Measurements from ENCODE around the gene DGKG.

Gene DGKG

GRCh38 chr3:186305286-186305685, 56.7 kb downstream of the DGKG start:
- Histone ChIP-seq H3K4me1 (ENCODE audit: control insufficient read depth in 2 of 2, insufficient read depth in 2 of 2, low read length in 2 of 2) (no peaks in the 10 kb centered on the region), H3K27ac (ENCODE audit: low read depth in 2 of 2, low read length in 2 of 2) (no peak overlapping the region), H3K4me3 (ENCODE audit: low read length in 2 of 2) (no peak overlapping the region), H3K36me3 (ENCODE audit: control insufficient read depth in 2 of 2, insufficient read depth in 2 of 2, low read length in 2 of 2) (no peaks in the 10 kb centered on the region), H3K9ac (ENCODE audit: low read depth in 1 of 2, low read length in 2 of 2) (no peak overlapping the region), H3K27me3 (ENCODE audit: control insufficient read depth in 2 of 2, insufficient read depth in 2 of 2, low read length in 2 of 2) (peaks cover 0 to 9% of the 10 kb centered on the region in 2 donors), H3K9me3 (ENCODE audit: control insufficient read depth in 2 of 2, low read length in 2 of 2) (no peaks in the 10 kb centered on the region)

- Histone ChIP-seq H3K9ac (ENCODE audit: low read depth in 1 of 2, low read length in 2 of 2) (no peak overlapping the region), H3K4me3 (ENCODE audit: low read length in 2 of 2) (no peak overlapping the region), H3K27ac (ENCODE audit: low read depth in 2 of 2, low read length in 2 of 2) (no peak overlapping the region), H3K36me3 (ENCODE audit: control insufficient read depth in 2 of 2, insufficient read depth in 2 of 2, low read length in 2 of 2) (no peaks in the 10 kb centered on the region), H3K9me3 (ENCODE audit: control insufficient read depth in 2 of 2, low read length in 2 of 2) (no peaks in the 10 kb centered on the region), H3K27me3 (ENCODE audit: control insufficient read depth in 2 of 2, insufficient read depth in 2 of 2, low read length in 2 of 2) (peaks cover 0 to 9% of the 10 kb centered on the region in 2 donors), H3K4me1 (ENCODE audit: control insufficient read depth in 2 of 2, insufficient read depth in 2 of 2, low read length in 2 of 2) (no peaks in the 10 kb centered on the region)
These were observed 58.1 kb downstream of the DGKG start for GRCh38 chr3:186303965-186304364.

- Histone ChIP-seq H3K36me3 (ENCODE audit: control insufficient read depth in 2 of 2, insufficient read depth in 2 of 2, low read length in 2 of 2) (no peaks in the 10 kb centered on the region), H3K4me3 (ENCODE audit: low read length in 2 of 2) (no peak overlapping the region), H3K4me1 (ENCODE audit: control insufficient read depth in 2 of 2, insufficient read depth in 2 of 2, low read length in 2 of 2) (no peaks in the 10 kb centered on the region), H3K9me3 (ENCODE audit: control insufficient read depth in 2 of 2, low read length in 2 of 2) (no peaks in the 10 kb centered on the region), H3K9ac (ENCODE audit: low read depth in 1 of 2, low read length in 2 of 2) (no peak overlapping the region), H3K27ac (ENCODE audit: low read depth in 2 of 2, low read length in 2 of 2) (no peak overlapping the region), H3K27me3 (ENCODE audit: control insufficient read depth in 2 of 2, insufficient read depth in 2 of 2, low read length in 2 of 2) (peaks cover 0 to 9% of the 10 kb centered on the region in 2 donors)
These were observed 62.7 kb downstream of the DGKG start for GRCh38 chr3:186299327-186299726.

- no peaks in the 10 kb centered on the region for H3K9me3 ChIP-seq (ENCODE audit: control insufficient read depth in 2 of 2, low read length in 2 of 2)
- H3K4me3 ChIP-seq (ENCODE audit: low read length in 2 of 2), result no peak overlapping the region
- H3K27me3 ChIP-seq (ENCODE audit: control insufficient read depth in 2 of 2, insufficient read depth in 2 of 2, low read length in 2 of 2), result peaks cover 0 to 9% of the 10 kb centered on the region in 2 donors
- no peak overlapping the region for H3K27ac ChIP-seq (ENCODE audit: low read depth in 2 of 2, low read length in 2 of 2)
- no peaks in the 10 kb centered on the region for H3K36me3 ChIP-seq (ENCODE audit: control insufficient read depth in 2 of 2, insufficient read depth in 2 of 2, low read length in 2 of 2)
- no peak overlapping the region for H3K9ac ChIP-seq (ENCODE audit: low read depth in 1 of 2, low read length in 2 of 2)
- no peaks in the 10 kb centered on the region for H3K4me1 ChIP-seq (ENCODE audit: control insufficient read depth in 2 of 2, insufficient read depth in 2 of 2, low read length in 2 of 2)
These were observed 63.2 kb downstream of the DGKG start for GRCh38 chr3:186298876-186299275.

GRCh38 chr3:186290796-186291195, 71.2 kb downstream of the DGKG start:
- H3K9me3 ChIP-seq (ENCODE audit: control insufficient read depth in 2 of 2, low read length in 2 of 2), result no peaks in the 10 kb centered on the region
- H3K27me3 ChIP-seq (ENCODE audit: control insufficient read depth in 2 of 2, insufficient read depth in 2 of 2, low read length in 2 of 2), result no peaks in the 10 kb centered on the region
- no peaks in the 10 kb centered on the region for H3K36me3 ChIP-seq (ENCODE audit: control insufficient read depth in 2 of 2, insufficient read depth in 2 of 2, low read length in 2 of 2)
- H3K27ac ChIP-seq (ENCODE audit: low read depth in 2 of 2, low read length in 2 of 2), result no peak overlapping the region
- no peaks in the 10 kb centered on the region for H3K4me1 ChIP-seq (ENCODE audit: control insufficient read depth in 2 of 2, insufficient read depth in 2 of 2, low read length in 2 of 2)
- H3K4me3 ChIP-seq (ENCODE audit: low read length in 2 of 2), result no peak overlapping the region
- H3K9ac ChIP-seq (ENCODE audit: low read depth in 1 of 2, low read length in 2 of 2), result no peak overlapping the region

GRCh38 chr3:186287711-186288110, 74.3 kb downstream of the DGKG start:
- H3K9me3 ChIP-seq (ENCODE audit: control insufficient read depth in 2 of 2, low read length in 2 of 2), result no peaks in the 10 kb centered on the region
- no peaks in the 10 kb centered on the region for H3K4me1 ChIP-seq (ENCODE audit: control insufficient read depth in 2 of 2, insufficient read depth in 2 of 2, low read length in 2 of 2)
- H3K9ac ChIP-seq (ENCODE audit: low read depth in 1 of 2, low read length in 2 of 2), result no peak overlapping the region
- H3K36me3 ChIP-seq (ENCODE audit: control insufficient read depth in 2 of 2, insufficient read depth in 2 of 2, low read length in 2 of 2), result no peaks in the 10 kb centered on the region
- H3K27ac ChIP-seq (ENCODE audit: low read depth in 2 of 2, low read length in 2 of 2), result no peak overlapping the region
- H3K4me3 ChIP-seq (ENCODE audit: low read length in 2 of 2), result no peak overlapping the region
- no peaks in the 10 kb centered on the region for H3K27me3 ChIP-seq (ENCODE audit: control insufficient read depth in 2 of 2, insufficient read depth in 2 of 2, low read length in 2 of 2)

GRCh38 chr3:186286114-186286513, 75.9 kb downstream of the DGKG start:
- no peaks in the 10 kb centered on the region for H3K36me3 ChIP-seq (ENCODE audit: control insufficient read depth in 2 of 2, insufficient read depth in 2 of 2, low read length in 2 of 2)
- no peak overlapping the region for H3K9ac ChIP-seq (ENCODE audit: low read depth in 1 of 2, low read length in 2 of 2)
- H3K27me3 ChIP-seq (ENCODE audit: control insufficient read depth in 2 of 2, insufficient read depth in 2 of 2, low read length in 2 of 2), result no peaks in the 10 kb centered on the region
- H3K4me3 ChIP-seq (ENCODE audit: low read length in 2 of 2), result no peak overlapping the region
- no peaks in the 10 kb centered on the region for H3K4me1 ChIP-seq (ENCODE audit: control insufficient read depth in 2 of 2, insufficient read depth in 2 of 2, low read length in 2 of 2)
- H3K9me3 ChIP-seq (ENCODE audit: control insufficient read depth in 2 of 2, low read length in 2 of 2), result no peaks in the 10 kb centered on the region
- no peak overlapping the region for H3K27ac ChIP-seq (ENCODE audit: low read depth in 2 of 2, low read length in 2 of 2)

GRCh38 chr3:186284661-186285060, 77.4 kb downstream of the DGKG start:
- Histone ChIP-seq H3K9me3 (ENCODE audit: control insufficient read depth in 2 of 2, low read length in 2 of 2) (no peaks in the 10 kb centered on the region), H3K36me3 (ENCODE audit: control insufficient read depth in 2 of 2, insufficient read depth in 2 of 2, low read length in 2 of 2) (no peaks in the 10 kb centered on the region)

GRCh38 chr3:186284349-186284652, 77.7 kb downstream of the DGKG start:
- Histone ChIP-seq H3K36me3 (ENCODE audit: control insufficient read depth in 2 of 2, insufficient read depth in 2 of 2, low read length in 2 of 2) (no peaks in the 10 kb centered on the region), H3K4me1 (ENCODE audit: control insufficient read depth in 2 of 2, insufficient read depth in 2 of 2, low read length in 2 of 2) (no peaks in the 10 kb centered on the region), H3K4me3 (ENCODE audit: low read length in 2 of 2) (no peak overlapping the region), H3K9ac (ENCODE audit: low read depth in 1 of 2, low read length in 2 of 2) (no peak overlapping the region), H3K27me3 (ENCODE audit: control insufficient read depth in 2 of 2, insufficient read depth in 2 of 2, low read length in 2 of 2) (no peaks in the 10 kb centered on the region), H3K9me3 (ENCODE audit: control insufficient read depth in 2 of 2, low read length in 2 of 2) (no peaks in the 10 kb centered on the region), H3K27ac (ENCODE audit: low read depth in 2 of 2, low read length in 2 of 2) (no peak overlapping the region)

More at GRCh38 chr3:186284661-186285060, 77.4 kb downstream of the DGKG start:
- H3K9ac ChIP-seq (ENCODE audit: low read depth in 1 of 2, low read length in 2 of 2), result no peak overlapping the region
- H3K27me3 ChIP-seq (ENCODE audit: control insufficient read depth in 2 of 2, insufficient read depth in 2 of 2, low read length in 2 of 2), result no peaks in the 10 kb centered on the region
- H3K4me1 ChIP-seq (ENCODE audit: control insufficient read depth in 2 of 2, insufficient read depth in 2 of 2, low read length in 2 of 2), result no peaks in the 10 kb centered on the region
- no peak overlapping the region for H3K4me3 ChIP-seq (ENCODE audit: low read length in 2 of 2)
- no peak overlapping the region for H3K27ac ChIP-seq (ENCODE audit: low read depth in 2 of 2, low read length in 2 of 2)

- no peaks in the 10 kb centered on the region for H3K4me1 ChIP-seq (ENCODE audit: control insufficient read depth in 2 of 2, insufficient read depth in 2 of 2, low read length in 2 of 2)
These were observed 78.2 kb downstream of the DGKG start for GRCh38 chr3:186283651-186284348.

GRCh38 chr3:186283096-186283495, 78.9 kb downstream of the DGKG start:
- no peaks in the 10 kb centered on the region for H3K9me3 ChIP-seq (ENCODE audit: control insufficient read depth in 2 of 2, low read length in 2 of 2)
- peaks cover 0 to 4% of the 10 kb centered on the region in 2 donors for H3K27me3 ChIP-seq (ENCODE audit: control insufficient read depth in 2 of 2, insufficient read depth in 2 of 2, low read length in 2 of 2)
- H3K9ac ChIP-seq (ENCODE audit: low read depth in 1 of 2, low read length in 2 of 2), result no peak overlapping the region
- no peaks in the 10 kb centered on the region for H3K36me3 ChIP-seq (ENCODE audit: control insufficient read depth in 2 of 2, insufficient read depth in 2 of 2, low read length in 2 of 2)
- H3K4me1 ChIP-seq (ENCODE audit: control insufficient read depth in 2 of 2, insufficient read depth in 2 of 2, low read length in 2 of 2), result no peaks in the 10 kb centered on the region
- no peak overlapping the region for H3K27ac ChIP-seq (ENCODE audit: low read depth in 2 of 2, low read length in 2 of 2)
- no peak overlapping the region for H3K4me3 ChIP-seq (ENCODE audit: low read length in 2 of 2)

More at GRCh38 chr3:186283651-186284348, 78.2 kb downstream of the DGKG start:
- Histone ChIP-seq H3K27ac (ENCODE audit: low read depth in 2 of 2, low read length in 2 of 2) (no peak overlapping the region), H3K4me3 (ENCODE audit: low read length in 2 of 2) (no peak overlapping the region), H3K9ac (ENCODE audit: low read depth in 1 of 2, low read length in 2 of 2) (no peak overlapping the region), H3K9me3 (ENCODE audit: control insufficient read depth in 2 of 2, low read length in 2 of 2) (no peaks in the 10 kb centered on the region), H3K36me3 (ENCODE audit: control insufficient read depth in 2 of 2, insufficient read depth in 2 of 2, low read length in 2 of 2) (no peaks in the 10 kb centered on the region), H3K27me3 (ENCODE audit: control insufficient read depth in 2 of 2, insufficient read depth in 2 of 2, low read length in 2 of 2) (peaks cover 0 to 3% of the 10 kb centered on the region in 2 donors)
